Kidney capillary endothelial cell (primary cell): ENCODE results near the gene COL9A2.

Experiments used
- DNase-seq: peaks from one replicate; pipeline ENCODE4 v3.0.0-alpha.2; 2018; ENCODE audit warnings: low spot score

COL9A2 gene

GRCh38 chr1:40318476-40318875 lies 1.4 kb upstream of the COL9A2 start:
- DNase-seq = no peak

GRCh38 chr1:40317394-40318074 lies 448 bp upstream of the COL9A2 start:
- DNase-seq = no peak

- DNase-seq = no peak
Observed at GRCh38 chr1:40315795-40316594, 1.1 kb downstream of the COL9A2 start.

GRCh38 chr1:40315239-40315794 lies 1.8 kb downstream of the COL9A2 start:
- DNase-seq = peak; percentile 71

GRCh38 chr1:40314721-40315238 lies 2.3 kb downstream of the COL9A2 start:
- no peak for DNase-seq

GRCh38 chr1:40313958-40314720 lies 2.9 kb downstream of the COL9A2 start:
- no peak for DNase-seq

GRCh38 chr1:40313329-40313957 lies 3.6 kb downstream of the COL9A2 start:
- no peak for DNase-seq

- no peak for DNase-seq
Observed at GRCh38 chr1:40312238-40313205, 4.6 kb downstream of the COL9A2 start.

- no peak for DNase-seq
Observed at GRCh38 chr1:40311692-40312091, 5.4 kb downstream of the COL9A2 start.

GRCh38 chr1:40310983-40311642 lies 6.0 kb downstream of the COL9A2 start:
- no peak for DNase-seq

GRCh38 chr1:40310129-40310461 lies 7.0 kb downstream of the COL9A2 start:
- DNase-seq = no peak

GRCh38 chr1:40309374-40310128 lies 7.5 kb downstream of the COL9A2 start:
- DNase-seq = no peak

- no peak for DNase-seq
Observed at GRCh38 chr1:40308036-40308727, 8.9 kb downstream of the COL9A2 start.

GRCh38 chr1:40307186-40307585 lies 9.9 kb downstream of the COL9A2 start:
- DNase-seq = no peak

GRCh38 chr1:40306296-40306695 lies 10.8 kb downstream of the COL9A2 start:
- DNase-seq = no peak

- no peak for DNase-seq
Observed at GRCh38 chr1:40305871-40306270, 11.2 kb downstream of the COL9A2 start.

- no peak for DNase-seq
Observed at GRCh38 chr1:40305451-40305850, 11.6 kb downstream of the COL9A2 start.

GRCh38 chr1:40303790-40304189 lies 13.3 kb downstream of the COL9A2 start:
- no peak for DNase-seq
